ENCODE data around the gene CDH5. TPM values are rescaled to one million over a fixed set of nuclear protein-coding genes. Genes with fewer than 3 reads are reported as not detected.

The CDH5 gene
- total and polyA plus RNA-seq, 2 of the 8 experiments (the other 6 are each of a cell fraction or from before 2014, with no cell fraction given), result 0.32 TPM

DNA sequence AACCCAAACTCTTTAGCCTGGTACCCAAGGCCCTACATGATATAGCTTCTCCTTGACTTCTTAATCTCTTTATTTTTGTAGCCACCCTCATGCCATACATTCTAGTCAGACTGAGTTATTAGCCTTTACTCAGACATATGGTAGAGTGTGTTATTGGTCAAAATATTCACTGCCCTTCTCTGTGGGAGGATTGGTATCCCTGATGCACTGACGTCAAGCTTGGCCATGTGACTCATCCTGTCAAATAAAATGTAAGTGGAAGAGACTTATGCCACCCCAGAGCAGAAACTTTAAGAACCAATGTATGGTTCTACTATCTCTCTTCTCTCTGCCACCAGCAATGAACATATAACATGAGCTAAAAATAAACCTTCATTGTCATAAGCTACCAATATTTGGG, 48.4 kb downstream of the CDH5 start:
- FAIRE-seq (no peak), DNase-seq (ENCODE audit: low read depth in 1 of 2, low spot score in 2 of 2) (no peak)
- no peaks in the 10 kb centered on the region for H3K27me3 ChIP-seq (replicated peaks in 1 of 4; ENCODE audit: control insufficient read depth in 3 of 4, extremely low read depth in 1 of 4, insufficient read depth in 3 of 4, low read length in 3 of 4)
- H3K23me2 ChIP-seq (ENCODE audit: low read depth, low read length), result no peaks in the 10 kb centered on the region
- H2AK5ac ChIP-seq (ENCODE audit: low read depth, low read length), result no peak overlapping the region
- H4K8ac ChIP-seq (ENCODE audit: extremely low read depth, insufficient read depth, low read length), result no peak overlapping the region
- no peak overlapping the region for H3K4me3 ChIP-seq (ENCODE audit: extremely low read depth in 1 of 4, insufficient read depth in 2 of 4, low read depth in 3 of 4, low read length in 4 of 4)
- H3K79me2 ChIP-seq (ENCODE audit: control insufficient read depth in 1 of 2, insufficient read depth in 2 of 2, low read length in 2 of 2), result no peaks in the 10 kb centered on the region
- no peak overlapping the region for H2AFZ ChIP-seq (ENCODE audit: low read length)
- H2BK12ac ChIP-seq (ENCODE audit: low read depth, low read length), result no peak overlapping the region
- no peak overlapping the region for H3K23ac ChIP-seq (ENCODE audit: insufficient read length)
- H3K9ac ChIP-seq (replicated peaks in 1 of 4; ENCODE audit: extremely low read depth in 1 of 4, low read depth in 3 of 4, low read length in 3 of 4), result no peak overlapping the region
- no peak overlapping the region for H3K4ac ChIP-seq (replicated peaks; ENCODE audit: insufficient read length, low read depth, low read length)
- no peak overlapping the region for H2BK15ac ChIP-seq (ENCODE audit: low read length)
- H2BK20ac ChIP-seq (ENCODE audit: low read length), result no peak overlapping the region
- H3K14ac ChIP-seq (ENCODE audit: insufficient read length), result no peak overlapping the region
- no peak overlapping the region for H3K18ac ChIP-seq (ENCODE audit: extremely low read depth, low read length)
- H2BK120ac ChIP-seq (replicated peaks; ENCODE audit: low read depth, low read length), result no peak overlapping the region
- 88% methylated on average over 1 of the region's 1 CpG; no CpG with 5 or more reads in 1 of the 2 experiments for WGBS, 2 experiments (ENCODE audit: extremely low coverage in 1 of 2, insufficient coverage in 1 of 2, insufficient read length in 1 of 2, insufficient replicate concordance in 2 of 2, low coverage in 1 of 2, low lambda C conversion rate in 2 of 2, missing lambda C conversion rate in 1 of 2)
- no peaks in the 10 kb centered on the region for H3K4me1 ChIP-seq (replicated peaks in 1 of 4; ENCODE audit: control insufficient read depth in 3 of 4, insufficient read depth in 4 of 4, low read length in 3 of 4)
- no peak overlapping the region for H4K5ac ChIP-seq (ENCODE audit: insufficient read length, low read depth, low read length)
- no peaks in the 10 kb centered on the region for H3K9me3 ChIP-seq (ENCODE audit: insufficient read depth in 2 of 2, low read depth in 1 of 2, low read length in 1 of 2)
- no peak overlapping the region for H3K56ac ChIP-seq (replicated peaks; ENCODE audit: insufficient read length, low read depth, low read length)
- no peak overlapping the region for H3K4me2 ChIP-seq (ENCODE audit: insufficient read depth in 1 of 2, low read depth in 2 of 2, low read length in 2 of 2)
- H4K91ac ChIP-seq (replicated peaks; ENCODE audit: insufficient read length, low read length), result no peak overlapping the region
- no peaks in the 10 kb centered on the region for H4K20me1 ChIP-seq (replicated peaks in 1 of 2; ENCODE audit: control insufficient read depth in 1 of 2, insufficient read depth in 2 of 2, low read length in 2 of 2)
- H2BK5ac ChIP-seq (ENCODE audit: low read depth, low read length), result no peak overlapping the region
- no peak overlapping the region for H3K27ac ChIP-seq (ENCODE audit: low read depth, low read length)
- H3K79me1 ChIP-seq (ENCODE audit: low read depth, low read length), result no peaks in the 10 kb centered on the region
- POLR2A ChIA-PET (ENCODE audit: partially characterized antibody), result no interaction called here
- CTCF ChIA-PET (ENCODE audit: partially characterized antibody), result interaction anchor here (0.5 to 2.1 kb wide), 8 partner anchors 8 to 285 kb away, joined by 3 to 8 read pairs (median 3); no protein-coding TSS in a partner anchor
- no peaks in the 10 kb centered on the region for H3K36me3 ChIP-seq (ENCODE audit: control insufficient read depth in 2 of 4, insufficient read depth in 4 of 4, low read length in 3 of 4)
- TF ChIP-seq NRF1 (IDR thresholded peaks at IDR 0.05; ENCODE audit: low read depth, low read length) (no peak), TCF12 (IDR thresholded peaks at IDR 0.05; ENCODE audit: low read depth, low read length) (no peak), SIRT6 (IDR thresholded peaks at IDR 0.05; ENCODE audit: low read length) (no peak), SRF (IDR thresholded peaks at IDR 0.05; ENCODE audit: low read depth, low read length) (no peak), CEBPB (IDR thresholded peaks at IDR 0.05; ENCODE audit: low read depth, low read length) (no peak), NANOG (IDR thresholded peaks at IDR 0.05; ENCODE audit: insufficient read depth, low read depth, low read length, poor library complexity, severe bottlenecking) (no peak), SP1 (IDR thresholded peaks at IDR 0.05; ENCODE audit: low read depth, low read length) (no peak), EZH2 (IDR thresholded peaks at IDR 0.05; ENCODE audit: low read depth, low read length, severe bottlenecking) (no peak), RXRA (IDR thresholded peaks at IDR 0.05; ENCODE audit: insufficient read depth, low read depth, low read length) (no peak), PHF8 (conservative IDR thresholded peaks at IDR 0.05; ENCODE audit: low read depth, low read length) (no peak), HDAC6 (IDR thresholded peaks at IDR 0.05; ENCODE audit: low read depth, low read length) (no peak), RAD21 (IDR thresholded peaks at IDR 0.05 in 1 of 2, conservative IDR thresholded peaks at IDR 0.05 in 1 of 2; ENCODE audit: low read depth in 2 of 2, low read length in 2 of 2) (no peak), CHD2 (IDR thresholded peaks at IDR 0.05; ENCODE audit: low read length) (no peak), TEAD4 (IDR thresholded peaks at IDR 0.05; ENCODE audit: low read depth, low read length) (no peak), BACH1 (IDR thresholded peaks at IDR 0.05; ENCODE audit: low read length) (no peak), CTBP2 (IDR thresholded peaks at IDR 0.05; ENCODE audit: borderline replicate concordance, insufficient read depth, insufficient read length, low read length) (no peak)
